ENCODE measurements around the gene UTS2.

The UTS2 gene

DNA sequence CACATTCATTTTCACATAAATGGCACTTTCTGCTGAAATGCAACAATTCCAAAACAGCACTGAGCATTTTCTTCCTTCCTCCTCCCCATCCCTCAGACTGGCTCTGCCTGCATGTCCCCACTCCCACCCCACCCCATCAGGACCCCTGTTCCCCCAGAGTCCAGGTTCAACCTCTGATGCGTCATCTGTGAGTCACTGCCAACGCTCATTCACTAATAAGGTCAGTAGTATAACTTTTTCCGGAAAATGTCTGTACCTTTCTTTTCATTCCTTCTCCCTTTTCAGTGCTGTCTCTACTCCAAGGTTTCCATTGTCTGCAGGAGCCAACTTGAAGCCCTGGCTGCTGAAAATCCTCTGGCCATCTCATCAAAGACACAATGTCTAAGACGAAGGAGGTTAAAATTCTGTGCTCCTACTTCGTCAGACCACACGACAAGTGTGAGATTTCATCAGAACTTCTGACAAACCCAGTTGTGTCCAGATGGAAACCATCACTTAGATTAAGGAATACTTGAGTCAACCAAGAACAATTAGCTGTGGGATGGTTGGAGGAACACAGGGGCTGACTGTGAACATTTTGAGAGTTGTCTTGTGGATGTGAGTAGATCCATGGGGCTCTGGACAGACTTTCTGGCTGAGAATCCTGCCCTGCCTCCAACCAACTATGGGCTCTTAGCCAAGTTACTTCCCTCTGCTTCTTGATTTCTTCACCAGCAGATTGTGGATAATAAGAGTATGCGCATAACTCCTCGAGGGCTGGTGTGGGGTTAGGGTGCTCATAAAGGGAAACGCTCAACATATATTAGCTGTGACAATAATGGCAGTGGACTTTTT is 35.6 kb upstream of the UTS2 start:
- no peak for TF ChIP-seq NFIC (IDR thresholded peaks at IDR 0.05)
- no peak for TF ChIP-seq YY1 (IDR thresholded peaks at IDR 0.05; ENCODE audit: low read depth)
- no peak for TF ChIP-seq TCF12 (IDR thresholded peaks at IDR 0.05; ENCODE audit: low read depth)
- no peak for TF ChIP-seq ZBTB7A (IDR thresholded peaks at IDR 0.05; ENCODE audit: low read depth)
- TF ChIP-seq EP300 (IDR thresholded peaks at IDR 0.05; ENCODE audit: borderline replicate concordance) = no peak
- TF ChIP-seq, protein P1, sequence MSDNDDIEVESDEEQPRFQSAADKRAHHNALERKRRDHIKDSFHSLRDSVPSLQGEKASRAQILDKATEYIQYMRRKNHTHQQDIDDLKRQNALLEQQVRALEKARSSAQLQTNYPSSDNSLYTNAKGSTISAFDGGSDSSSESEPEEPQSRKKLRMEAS (IDR thresholded peaks at IDR 0.05) = no peak
- no peak for TF ChIP-seq CEBPB (IDR thresholded peaks at IDR 0.05)
- TF ChIP-seq EGR1 (IDR thresholded peaks at IDR 0.05) = no peak
- TF ChIP-seq, protein P2, sequence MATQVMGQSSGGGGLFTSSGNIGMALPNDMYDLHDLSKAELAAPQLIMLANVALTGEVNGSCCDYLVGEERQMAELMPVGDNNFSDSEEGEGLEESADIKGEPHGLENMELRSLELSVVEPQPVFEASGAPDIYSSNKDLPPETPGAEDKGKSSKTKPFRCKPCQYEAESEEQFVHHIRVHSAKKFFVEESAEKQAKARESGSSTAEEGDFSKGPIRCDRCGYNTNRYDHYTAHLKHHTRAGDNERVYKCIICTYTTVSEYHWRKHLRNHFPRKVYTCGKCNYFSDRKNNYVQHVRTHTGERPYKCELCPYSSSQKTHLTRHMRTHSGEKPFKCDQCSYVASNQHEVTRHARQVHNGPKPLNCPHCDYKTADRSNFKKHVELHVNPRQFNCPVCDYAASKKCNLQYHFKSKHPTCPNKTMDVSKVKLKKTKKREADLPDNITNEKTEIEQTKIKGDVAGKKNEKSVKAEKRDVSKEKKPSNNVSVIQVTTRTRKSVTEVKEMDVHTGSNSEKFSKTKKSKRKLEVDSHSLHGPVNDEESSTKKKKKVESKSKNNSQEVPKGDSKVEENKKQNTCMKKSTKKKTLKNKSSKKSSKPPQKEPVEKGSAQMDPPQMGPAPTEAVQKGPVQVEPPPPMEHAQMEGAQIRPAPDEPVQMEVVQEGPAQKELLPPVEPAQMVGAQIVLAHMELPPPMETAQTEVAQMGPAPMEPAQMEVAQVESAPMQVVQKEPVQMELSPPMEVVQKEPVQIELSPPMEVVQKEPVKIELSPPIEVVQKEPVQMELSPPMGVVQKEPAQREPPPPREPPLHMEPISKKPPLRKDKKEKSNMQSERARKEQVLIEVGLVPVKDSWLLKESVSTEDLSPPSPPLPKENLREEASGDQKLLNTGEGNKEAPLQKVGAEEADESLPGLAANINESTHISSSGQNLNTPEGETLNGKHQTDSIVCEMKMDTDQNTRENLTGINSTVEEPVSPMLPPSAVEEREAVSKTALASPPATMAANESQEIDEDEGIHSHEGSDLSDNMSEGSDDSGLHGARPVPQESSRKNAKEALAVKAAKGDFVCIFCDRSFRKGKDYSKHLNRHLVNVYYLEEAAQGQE (IDR thresholded peaks at IDR 0.05; ENCODE audit: low read depth) = no peak
- TF ChIP-seq TEAD4 (IDR thresholded peaks at IDR 0.05) = no peak
- TF ChIP-seq CREB1 (IDR thresholded peaks at IDR 0.05; ENCODE audit: low read depth) = no peak
- TF ChIP-seq, protein P3, sequence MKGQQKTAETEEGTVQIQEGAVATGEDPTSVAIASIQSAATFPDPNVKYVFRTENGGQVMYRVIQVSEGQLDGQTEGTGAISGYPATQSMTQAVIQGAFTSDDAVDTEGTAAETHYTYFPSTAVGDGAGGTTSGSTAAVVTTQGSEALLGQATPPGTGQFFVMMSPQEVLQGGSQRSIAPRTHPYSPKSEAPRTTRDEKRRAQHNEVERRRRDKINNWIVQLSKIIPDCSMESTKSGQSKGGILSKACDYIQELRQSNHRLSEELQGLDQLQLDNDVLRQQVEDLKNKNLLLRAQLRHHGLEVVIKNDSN (IDR thresholded peaks at IDR 0.05) = no peak
- TF ChIP-seq FOXM1 (IDR thresholded peaks at IDR 0.05; ENCODE audit: borderline replicate concordance, low read depth) = no peak
- TF ChIP-seq RAD21 (IDR thresholded peaks at IDR 0.05; ENCODE audit: low read depth) = no peak
- no peak for TF ChIP-seq TAF1 (IDR thresholded peaks at IDR 0.05; ENCODE audit: low read depth)

DNA sequence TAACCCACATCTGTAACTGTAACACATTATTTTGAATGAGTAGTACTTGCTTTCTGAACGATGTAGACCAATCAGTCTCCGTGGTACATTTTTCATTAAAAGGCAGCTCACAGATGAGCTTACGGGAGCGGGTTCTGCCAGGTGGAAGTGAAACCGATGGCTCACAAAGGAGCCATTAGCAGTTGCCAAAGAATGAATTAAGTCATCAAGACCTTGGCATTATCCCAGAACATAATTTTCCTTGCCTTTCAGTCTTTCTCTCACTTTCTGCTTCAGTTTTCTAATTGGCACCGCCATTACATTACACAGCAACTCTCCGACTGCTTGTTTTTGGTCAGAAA is 33.5 kb upstream of the UTS2 start:
- TF ChIP-seq EGR1 (IDR thresholded peaks at IDR 0.05) (no peak), FOXM1 (IDR thresholded peaks at IDR 0.05; ENCODE audit: borderline replicate concordance, low read depth) (no peak), EP300 (IDR thresholded peaks at IDR 0.05; ENCODE audit: borderline replicate concordance) (no peak), NFIC (IDR thresholded peaks at IDR 0.05) (no peak), TAF1 (IDR thresholded peaks at IDR 0.05; ENCODE audit: low read depth) (no peak), RAD21 (IDR thresholded peaks at IDR 0.05; ENCODE audit: low read depth) (no peak), YY1 (IDR thresholded peaks at IDR 0.05; ENCODE audit: low read depth) (no peak), CEBPB (IDR thresholded peaks at IDR 0.05) (no peak), TCF12 (IDR thresholded peaks at IDR 0.05; ENCODE audit: low read depth) (no peak), ZBTB7A (IDR thresholded peaks at IDR 0.05; ENCODE audit: low read depth) (no peak), TEAD4 (IDR thresholded peaks at IDR 0.05) (no peak), CREB1 (IDR thresholded peaks at IDR 0.05; ENCODE audit: low read depth) (no peak)
- TF ChIP-seq, protein P2 (IDR thresholded peaks at IDR 0.05; ENCODE audit: low read depth) = no peak
- TF ChIP-seq, protein P3 (IDR thresholded peaks at IDR 0.05) = no peak
- TF ChIP-seq, protein P1 (IDR thresholded peaks at IDR 0.05) = no peak

DNA sequence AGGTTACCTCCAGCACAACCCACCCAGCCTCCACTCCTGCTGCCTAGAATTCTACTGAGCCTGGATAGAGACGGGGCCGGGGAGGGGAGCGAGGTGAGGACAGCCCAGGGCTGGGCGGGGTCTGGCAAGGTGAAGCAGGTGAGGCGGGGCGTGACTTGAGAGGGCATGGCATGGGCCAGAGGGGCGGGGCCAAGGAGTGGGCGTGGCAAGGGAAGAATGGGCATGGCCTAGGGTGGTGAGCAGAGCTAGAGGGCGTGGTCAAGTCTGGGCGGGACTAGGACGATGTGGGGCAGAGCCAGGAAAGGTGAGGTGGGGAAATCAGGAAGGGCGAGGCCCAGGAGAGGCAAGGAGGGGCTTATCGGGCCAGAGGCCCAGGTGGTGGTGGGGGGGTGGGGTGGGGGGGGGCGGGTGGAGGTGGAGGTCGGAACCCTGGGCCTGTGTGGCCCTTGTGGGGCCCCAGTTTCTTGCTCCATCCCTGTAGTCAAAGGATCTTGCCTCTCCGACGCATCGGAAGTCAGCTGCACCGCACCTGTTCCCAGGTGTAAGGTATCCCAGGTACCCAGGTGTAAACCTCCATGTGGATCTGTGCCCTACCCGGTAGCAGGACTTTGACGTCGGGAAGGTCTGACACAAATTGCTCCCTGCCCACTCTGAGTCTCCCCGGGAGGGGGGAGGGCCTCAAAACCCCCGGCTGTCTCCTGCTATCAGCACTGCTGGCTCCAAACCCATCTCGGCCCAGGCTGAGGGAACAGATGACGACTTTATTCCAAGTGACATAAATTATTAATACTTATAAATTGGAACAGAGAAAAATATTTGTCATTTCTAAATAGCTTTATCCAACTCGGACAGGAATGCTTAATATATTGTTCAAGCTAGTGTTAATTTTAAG is 32.9 kb upstream of the UTS2 start:
- TF ChIP-seq TAF1 (IDR thresholded peaks at IDR 0.05; ENCODE audit: low read depth) = no peak
- TF ChIP-seq, protein P1 (IDR thresholded peaks at IDR 0.05) = 0 out of 2 replicates have a peak, but pooled peaks have one; percentile 51

DNA sequence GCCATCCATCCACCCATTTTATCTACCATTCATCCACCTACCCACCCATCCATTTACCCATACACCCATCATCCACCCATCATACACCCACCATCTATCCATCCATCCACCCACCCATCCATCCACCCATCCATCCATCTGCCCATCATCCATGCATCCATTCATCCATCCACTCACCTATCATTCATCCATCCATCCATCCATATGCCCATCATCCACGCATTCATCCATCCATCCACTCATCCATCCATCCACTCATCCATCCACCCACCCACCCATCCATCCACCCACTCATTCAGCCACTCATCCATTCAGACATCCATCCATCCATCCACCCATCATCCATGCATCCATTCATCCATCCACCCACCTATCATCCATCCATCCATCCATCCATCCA is 31.9 kb upstream of the UTS2 start:
- TF ChIP-seq EP300 (IDR thresholded peaks at IDR 0.05; ENCODE audit: borderline replicate concordance) = no peak
- no peak for TF ChIP-seq EGR1 (IDR thresholded peaks at IDR 0.05)
- TF ChIP-seq FOXM1 (IDR thresholded peaks at IDR 0.05; ENCODE audit: borderline replicate concordance, low read depth) = no peak
- TF ChIP-seq, protein P1 (IDR thresholded peaks at IDR 0.05) = no peak
- TF ChIP-seq ZBTB7A (IDR thresholded peaks at IDR 0.05; ENCODE audit: low read depth) = no peak
- no peak for TF ChIP-seq TEAD4 (IDR thresholded peaks at IDR 0.05)
- no peak for TF ChIP-seq NFIC (IDR thresholded peaks at IDR 0.05)
- no peak for TF ChIP-seq CREB1 (IDR thresholded peaks at IDR 0.05; ENCODE audit: low read depth)
- no peak for TF ChIP-seq TCF12 (IDR thresholded peaks at IDR 0.05; ENCODE audit: low read depth)
- TF ChIP-seq YY1 (IDR thresholded peaks at IDR 0.05; ENCODE audit: low read depth) = no peak
- no peak for TF ChIP-seq CEBPB (IDR thresholded peaks at IDR 0.05)
